HG02885 (cell line): ENCODE results near the gene GHRL.

Experiments
- ATAC-seq: cut with Tn5 transposase; IDR thresholded peaks from one replicate; pipeline ENCODE4 v1.9.1; 2021; ENCODE audit warnings: mild to moderate bottlenecking; ENCODE audit not compliant: unreplicated experiment, poor library complexity

The GHRL gene

GRCh38 chr3:10328460-10329071, 35.8 kb upstream of the GHRL start:
- ATAC-seq: no peak

DNA sequence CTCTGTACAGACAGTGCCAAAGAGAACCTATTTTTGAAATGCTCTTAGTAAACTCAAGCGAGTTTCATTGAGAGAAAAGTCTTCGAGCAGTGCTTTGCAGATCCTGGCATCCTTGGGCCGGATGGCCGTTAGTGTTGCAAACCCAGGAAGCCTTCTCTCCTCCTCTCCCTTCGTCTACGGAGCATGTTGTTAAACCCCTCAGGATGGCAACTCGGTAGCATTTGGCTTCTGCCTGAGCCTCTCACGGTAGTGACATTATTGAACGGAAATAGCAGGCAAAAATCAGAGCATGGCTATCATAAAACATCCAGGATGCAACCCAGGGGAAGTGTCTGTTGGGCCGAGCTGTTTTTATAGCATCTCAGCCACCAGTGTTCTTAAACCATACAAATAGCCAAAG, 34.8 kb upstream of the GHRL start:
- no peak for ATAC-seq

DNA sequence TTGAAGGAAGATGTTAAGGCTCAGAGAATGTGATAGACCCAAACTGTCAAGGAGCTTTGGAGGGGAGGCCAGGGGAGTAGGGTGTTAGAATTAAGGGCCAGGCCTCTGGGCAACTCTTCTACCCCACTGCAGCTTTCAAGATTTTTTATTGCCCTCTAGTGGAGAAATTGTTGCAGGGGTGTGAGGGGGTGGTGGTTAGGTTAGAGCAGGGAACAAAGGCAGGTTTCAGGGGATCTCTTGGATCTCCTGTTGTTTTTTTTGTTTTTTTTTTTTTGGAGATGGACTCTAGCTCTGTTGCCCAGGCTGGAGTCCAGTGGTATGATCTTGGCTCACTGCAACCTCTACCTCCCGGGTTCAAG, 29.6 kb upstream of the GHRL start:
- no peak for ATAC-seq

GRCh38 chr3:10321630-10322351, 29.0 kb upstream of the GHRL start:
- no peak for ATAC-seq

GRCh38 chr3:10320320-10320677, 27.6 kb upstream of the GHRL start:
- no peak for ATAC-seq

GRCh38 chr3:10319804-10320203, 27.1 kb upstream of the GHRL start:
- no peak for ATAC-seq

DNA sequence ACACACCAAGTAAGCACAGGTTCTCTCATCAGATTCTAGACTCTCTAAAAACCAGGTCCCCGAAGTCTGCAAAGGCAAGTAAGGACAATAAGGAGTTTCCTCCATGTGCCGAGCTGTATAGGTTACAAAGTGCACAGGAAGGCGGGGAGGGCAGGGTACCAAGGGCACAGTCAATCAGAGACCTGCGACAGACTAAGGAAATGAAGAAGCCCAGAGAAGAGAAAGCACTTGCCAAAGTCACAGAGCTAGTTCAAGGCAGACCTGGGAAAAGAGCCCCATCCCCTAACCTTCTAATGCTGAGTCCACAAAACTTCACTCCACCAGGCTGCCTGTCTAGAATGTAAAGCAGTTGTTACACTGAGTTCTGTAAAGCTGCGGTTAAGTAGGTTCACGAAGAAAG, 26.5 kb upstream of the GHRL start:
- no peak for ATAC-seq

GRCh38 chr3:10317961-10318350, 25.2 kb upstream of the GHRL start:
- no peak for ATAC-seq

DNA sequence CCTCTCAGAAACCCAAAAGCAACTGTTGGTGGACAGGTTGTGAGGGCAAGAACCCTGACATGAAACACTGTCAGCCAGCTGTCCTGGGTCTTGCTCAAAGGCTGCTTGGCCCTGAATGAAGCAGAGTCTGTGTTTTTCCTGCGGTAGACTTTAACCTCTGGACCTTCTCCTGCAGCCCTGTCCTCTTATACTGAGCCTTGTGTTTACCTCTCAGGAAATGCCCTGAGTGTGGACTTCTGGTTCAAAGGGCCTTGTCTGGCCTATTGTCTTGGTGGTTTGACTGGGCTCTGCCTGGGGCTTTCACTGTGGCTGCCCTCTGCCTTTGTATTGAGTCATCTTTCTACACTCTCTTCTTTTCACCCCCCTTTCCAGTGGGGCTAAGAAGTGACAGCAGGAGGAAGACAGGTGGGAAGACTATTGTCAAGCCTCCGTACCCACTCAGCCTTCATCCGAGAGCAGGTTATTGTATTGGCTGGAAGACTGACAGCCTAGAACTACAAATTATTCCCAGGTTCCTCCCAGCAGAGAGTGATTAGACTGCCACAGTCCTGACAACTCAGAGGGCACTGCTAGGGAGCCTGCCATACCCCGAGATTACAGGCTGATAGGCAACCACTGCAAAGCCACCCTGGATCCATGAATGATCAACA, 24.7 kb upstream of the GHRL start:
- no peak for ATAC-seq

DNA sequence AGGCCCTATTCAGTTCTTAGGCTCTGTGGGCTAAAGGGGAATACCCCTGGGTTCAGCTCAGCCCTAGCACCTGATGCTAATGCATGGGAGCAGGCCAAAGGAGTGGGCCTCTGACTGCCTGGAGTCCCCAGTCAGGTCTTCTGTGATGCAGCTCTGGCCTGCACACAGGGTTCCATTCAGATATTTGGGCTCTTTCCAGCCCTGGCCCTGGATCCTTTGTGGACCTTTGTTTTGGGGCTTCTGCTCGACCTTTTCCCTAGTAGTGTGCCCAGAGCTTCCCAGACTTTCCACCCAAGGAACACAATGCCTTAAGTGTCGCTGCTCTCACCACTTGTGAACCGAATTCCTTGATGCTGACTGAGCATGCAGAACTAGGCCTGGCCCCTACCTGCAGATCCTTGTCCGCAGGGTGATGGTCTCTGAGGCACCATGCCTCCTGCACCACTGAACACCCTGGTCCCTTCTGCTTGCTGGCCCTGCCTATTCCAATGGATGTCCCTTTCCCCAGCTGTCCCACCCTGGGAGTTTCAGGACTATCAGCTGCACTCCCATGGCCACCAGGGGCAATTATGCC, 23.1 kb upstream of the GHRL start:
- no peak for ATAC-seq

DNA sequence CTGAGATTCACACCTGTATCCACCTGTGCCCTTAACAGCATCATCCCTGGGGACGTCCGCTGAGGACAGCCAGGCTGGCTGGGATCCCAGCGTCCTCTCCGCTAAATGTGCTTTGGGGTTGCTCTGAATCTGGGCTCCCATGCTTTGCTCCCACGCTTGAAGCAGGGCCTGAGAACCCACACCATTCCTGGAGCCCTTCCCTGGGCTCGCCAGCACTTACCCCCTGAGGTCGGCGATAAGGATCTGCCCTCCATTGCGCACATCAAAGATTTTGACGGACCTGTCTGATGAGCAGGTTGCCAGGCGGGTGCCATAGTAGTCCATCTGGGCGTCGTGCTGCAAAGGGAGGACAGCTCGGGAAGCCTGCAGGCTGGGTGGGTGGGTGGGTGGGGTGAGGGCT, 22.4 kb upstream of the GHRL start:
- ATAC-seq: no peak

- ATAC-seq: no peak
Observed at GRCh38 chr3:10312861-10313260, 20.1 kb upstream of the GHRL start.

DNA sequence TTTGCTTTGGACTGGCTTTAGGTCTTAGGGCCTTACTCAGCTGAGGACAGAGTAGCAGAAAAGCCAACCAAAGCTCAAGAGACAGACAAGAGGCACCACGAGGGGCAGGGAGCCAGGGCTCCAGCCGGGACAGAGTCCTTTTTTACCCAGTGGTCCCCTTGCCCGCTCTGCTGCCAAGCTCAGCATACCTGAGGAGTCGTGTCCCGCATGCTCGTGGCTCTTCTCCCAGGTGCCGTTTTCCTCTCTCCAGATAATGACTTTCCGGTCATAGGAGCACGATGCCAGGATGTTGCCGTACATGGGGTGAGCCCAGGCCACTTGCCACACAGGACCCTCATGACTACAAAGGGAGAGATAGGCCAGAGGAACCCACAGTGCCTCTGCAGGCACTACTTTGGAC, 19.6 kb upstream of the GHRL start:
- ATAC-seq: no peak

DNA sequence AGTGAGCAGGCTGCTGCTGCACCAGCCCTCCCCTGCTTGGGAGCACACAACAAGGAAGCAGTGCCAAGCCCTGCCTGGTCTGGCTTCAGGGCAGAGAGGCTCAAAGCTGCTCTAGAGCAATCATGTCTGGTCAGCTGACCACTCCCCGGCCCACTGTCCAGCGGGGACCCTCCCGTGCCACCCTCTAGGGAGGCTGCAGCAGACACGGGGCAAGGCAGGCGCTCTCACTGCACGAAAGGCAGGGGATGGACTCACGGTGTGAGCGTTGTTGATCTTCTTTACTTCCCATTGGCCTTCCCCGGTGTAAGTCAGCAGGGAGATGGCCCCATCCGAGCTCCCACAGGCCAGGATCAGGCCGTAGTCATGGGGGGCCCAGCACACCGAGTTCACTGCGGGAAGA, 19.0 kb upstream of the GHRL start:
- ATAC-seq: no peak

- ATAC-seq: no peak
Observed at GRCh38 chr3:10310578-10310977, 17.8 kb upstream of the GHRL start.

GRCh38 chr3:10309736-10310135, 17.0 kb upstream of the GHRL start:
- ATAC-seq: no peak

DNA sequence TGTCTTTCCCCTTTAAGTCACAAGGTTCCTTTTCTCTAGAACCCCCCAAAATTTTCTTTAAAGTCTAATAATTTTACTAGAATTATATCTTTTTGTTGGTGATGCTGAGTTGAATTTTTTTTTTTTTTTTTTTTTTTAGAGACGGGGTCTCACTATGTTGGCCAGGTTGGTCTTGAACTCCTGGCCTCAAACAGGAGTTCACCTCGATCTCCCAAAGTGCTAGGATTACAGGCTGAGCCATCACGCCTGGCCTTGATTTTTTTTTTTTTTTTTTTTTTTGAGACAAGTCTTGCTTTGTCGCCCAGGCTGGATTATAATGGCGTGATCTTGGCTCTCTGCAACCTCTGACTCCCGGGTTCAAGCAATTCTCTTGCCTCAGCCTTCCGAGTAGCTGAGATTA, 15.9 kb upstream of the GHRL start:
- ATAC-seq: no peak

DNA sequence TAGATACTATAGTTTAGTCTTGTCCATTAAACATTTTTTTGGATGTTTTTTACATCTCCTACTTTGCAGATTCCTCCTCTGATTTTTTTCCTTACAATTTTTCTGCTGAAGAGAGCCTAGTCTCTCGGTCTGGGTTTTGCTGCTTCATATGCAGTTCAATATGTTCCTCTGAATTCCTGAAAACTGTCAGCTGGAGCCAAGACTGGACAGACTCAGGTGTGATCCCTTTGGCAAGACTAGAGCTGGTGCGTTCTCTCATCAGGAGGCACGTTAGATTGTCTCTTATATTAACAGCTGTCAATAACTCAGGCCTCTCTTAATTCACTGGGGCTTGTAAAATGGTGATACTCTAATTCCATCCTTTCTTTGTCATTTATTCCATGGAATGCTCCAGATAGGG, 13.4 kb upstream of the GHRL start:
- no peak for ATAC-seq

DNA sequence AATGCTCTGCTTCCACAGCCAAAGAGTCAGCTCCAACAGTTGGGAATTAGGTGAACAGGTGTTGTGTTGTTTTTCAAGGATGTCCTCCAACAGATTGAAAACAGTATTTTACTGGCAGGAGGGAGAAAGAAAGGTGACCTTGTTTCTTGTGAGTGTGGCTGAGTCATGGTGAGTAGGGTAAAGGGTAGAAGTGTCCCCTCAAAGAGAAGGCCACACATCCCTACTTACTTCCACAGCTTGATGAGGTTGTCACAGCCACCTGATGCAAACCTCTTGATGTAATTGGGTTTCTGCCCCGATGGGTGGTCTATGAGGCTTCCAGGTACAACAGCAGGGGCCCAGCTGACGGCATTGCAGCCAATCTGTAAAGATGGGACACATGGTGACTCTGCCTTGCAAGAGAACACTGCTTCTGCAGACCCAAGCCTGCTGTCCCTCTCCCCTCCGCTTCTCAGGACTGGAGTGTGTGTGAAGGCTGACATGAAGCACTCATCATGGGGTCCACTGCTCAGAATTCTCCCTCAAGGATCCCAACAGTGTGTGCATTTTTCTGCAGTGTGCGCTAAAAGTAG, 12.7 kb upstream of the GHRL start:
- ATAC-seq: no peak

DNA sequence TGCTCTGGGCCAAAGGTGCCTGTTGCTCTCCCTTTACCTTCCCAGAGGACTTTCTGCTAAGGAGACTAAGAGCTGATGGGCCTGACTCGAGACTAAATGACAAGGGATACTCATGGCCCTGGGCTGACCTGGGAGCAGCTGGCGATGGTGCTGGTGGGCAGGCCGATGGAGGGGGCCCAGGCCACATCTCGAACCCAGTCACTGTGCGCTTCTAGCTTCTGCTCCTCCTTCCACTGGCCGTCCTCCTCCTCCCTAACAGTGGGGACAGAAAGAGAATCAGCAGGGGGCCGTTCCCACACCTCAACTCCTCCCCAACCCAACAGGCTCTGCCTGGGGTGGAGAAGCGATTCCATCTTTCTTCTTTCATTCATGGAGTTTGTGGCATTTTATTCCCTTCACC, 12.2 kb upstream of the GHRL start:
- no peak for ATAC-seq

GRCh38 chr3:10303785-10304184, 11.0 kb upstream of the GHRL start:
- ATAC-seq: no peak
